GM12878 (cell line): ENCODE data around the gene VEPH1. TPM values are rescaled to one million over a fixed set of nuclear protein-coding genes. Genes with fewer than 3 reads are reported as not detected.

Experiments
- ATAC-seq: fragments of 200-7000 bp; cut with Tn5 transposase; 3 replicates; pipeline ENCODE4 v1.9.1; 2020; ENCODE audit warnings: mild to moderate bottlenecking, moderate library complexity
- BruUV-seq: library from RNA; stranded (reverse); fragments of 400-500 nt; replicated peaks from 2 replicates; lab custom pipeline; 2021; lab: Mats Ljungman, UMichigan
- CTCF ChIA-PET: fragments of 300-600 bp; sonication (Branson Sonifier 250); formaldehyde crosslinking; extraction: SDS; loops from one replicate; lab custom pipeline; 2021; ENCODE audit warnings: inconsistent platforms; lab: Yijun Ruan, JAX
- POLR2A ChIA-PET: fragments of 350-600 bp; formaldehyde crosslinking; extraction: SDS; loops from one replicate; lab custom pipeline; 2021; ENCODE audit warnings: inconsistent platforms; lab: Charles Lee
- RAD21 ChIA-PET: fragments of 300-600 bp; sonication (Branson Sonifier 250); formaldehyde crosslinking; loops from one replicate; lab custom pipeline; 2023; ENCODE audit warnings: antibody characterized with exemption; ENCODE audit not compliant: unreplicated experiment; lab: Charles Lee
- SMC1A ChIA-PET: fragments of 300-600 bp; sonication (Branson Sonifier 250); formaldehyde crosslinking; loops from one replicate; lab custom pipeline; 2023; ENCODE audit not compliant: unreplicated experiment, uncharacterized antibody; lab: Charles Lee
- DNase-seq: peaks from one replicate; pipeline ENCODE4 v3.0.0-alpha.2; 2011; ENCODE audit warnings: low read depth, low spot score
- FAIRE-seq: peaks from 3 replicates; lab custom pipeline; 2011; peaks lifted over from hg19 to GRCh38; lab: Jason Lieb, UNC
- H2AFZ ChIP-seq: 2 replicates; pipeline ENCODE4 v1.6.0; 2011; ENCODE audit warnings: low read depth, low read length, control low read depth; ENCODE audit not compliant: control insufficient read depth
- H3K27ac ChIP-seq: 2 replicates; pipeline ENCODE4 v1.5.1; 2011; ENCODE audit warnings: control low read depth; ENCODE audit not compliant: control insufficient read depth, insufficient read depth
- H3K27me3 ChIP-seq, 2 experiments: replicated peaks in 1 of 2; 2 replicates each; pipeline versions ENCODE4 v1.6.0 to v1.6.1; 2011; ENCODE audit warnings: low read length in 1 of 2; ENCODE audit not compliant: control insufficient read depth in 2 of 2, insufficient read depth in 2 of 2
- H3K36me3 ChIP-seq, 2 experiments: 2 replicates each; pipeline ENCODE4 v1.5.1; 2011; ENCODE audit warnings: low read length in 1 of 2; ENCODE audit not compliant: control insufficient read depth in 2 of 2, insufficient read depth in 2 of 2
- H3K4me1 ChIP-seq: 2 replicates; pipeline ENCODE4 v1.6.1; 2011; ENCODE audit warnings: mild to moderate bottlenecking, low read length, moderate library complexity, mixed read lengths; ENCODE audit not compliant: control insufficient read depth, insufficient read depth
- H3K4me2 ChIP-seq: 2 replicates; pipeline ENCODE4 v1.6.0; 2011; ENCODE audit warnings: control low read depth; ENCODE audit not compliant: control insufficient read depth, insufficient read depth
- H3K4me3 ChIP-seq: fragments of 200-600 bp; sonication (generic); 2 replicates; pipeline ENCODE4 v1.5.1; 2016
- H3K79me2 ChIP-seq: 2 replicates; pipeline ENCODE4 v1.6.0; 2011; ENCODE audit warnings: low read length; ENCODE audit not compliant: control insufficient read depth, insufficient read depth
- H3K9ac ChIP-seq: 2 replicates; pipeline ENCODE4 v1.8.0; 2011; ENCODE audit warnings: low read length, control low read depth, mixed read lengths; ENCODE audit not compliant: control insufficient read depth, insufficient read depth
- H3K9me3 ChIP-seq: replicated peaks from 3 replicates; pipeline ENCODE4 v1.5.1; 2011; ENCODE audit warnings: mild to moderate bottlenecking, low read length; ENCODE audit not compliant: control insufficient read depth, insufficient read depth
- H4K20me1 ChIP-seq: 2 replicates; pipeline ENCODE4 v1.6.0; 2011; ENCODE audit not compliant: control insufficient read depth, insufficient read depth
- CEBPB ChIP-seq, 2 experiments: fragments of 150-350 bp in 1 of 2; IDR thresholded peaks; 2 replicates each; pipeline ENCODE4 v1.6.1; 2012 to 2014; ENCODE audit warnings: low read depth in 2 of 2, low read length in 2 of 2, borderline replicate concordance in 1 of 2, inconsistent platforms in 1 of 2
- CTCF ChIP-seq, 3 experiments: IDR thresholded peaks in 2 of 3; conservative IDR thresholded peaks in 1 of 3; 2 replicates each; pipeline ENCODE4 v1.5.1; 2011; ENCODE audit warnings: low read depth in 3 of 3, low read length in 3 of 3, mild to moderate bottlenecking in 3 of 3, control low read depth in 2 of 3, moderate library complexity in 2 of 3, inconsistent platforms in 1 of 3, mixed read lengths in 1 of 3; ENCODE audit not compliant: control insufficient read depth in 2 of 3, insufficient read depth in 1 of 3; ENCODE audit errors: extremely low read depth in 1 of 3
- ETV6 ChIP-seq, 2 experiments: fragments of 450-650 bp in 1 of 2; IDR thresholded peaks in 1 of 2; conservative IDR thresholded peaks in 1 of 2; 2 replicates each; pipeline ENCODE4 v1.6.1; 2014; ENCODE audit warnings: antibody characterized with exemption in 1 of 2, borderline replicate concordance in 1 of 2, low read depth in 1 of 2, mild to moderate bottlenecking in 1 of 2, moderate library complexity in 1 of 2
- MYC ChIP-seq: IDR thresholded peaks from 2 replicates; pipeline ENCODE4 v1.6.1; 2011; ENCODE audit warnings: mild to moderate bottlenecking, low read length, moderate library complexity, inconsistent platforms; ENCODE audit not compliant: insufficient read depth, insufficient replicate concordance, insufficient read length, severe bottlenecking
- RAD21 ChIP-seq: IDR thresholded peaks from 2 replicates; pipeline ENCODE4 v1.6.1; 2011; ENCODE audit warnings: mild to moderate bottlenecking, low read depth, low read length, moderate library complexity; ENCODE audit not compliant: insufficient read depth
- RB1 ChIP-seq: fragments of 450-650 bp; formaldehyde crosslinking; IDR thresholded peaks from 2 replicates; pipeline ENCODE4 v1.6.1; 2017; ENCODE audit warnings: mild to moderate bottlenecking, borderline replicate concordance
- SPI1 ChIP-seq: IDR thresholded peaks from 2 replicates; pipeline ENCODE4 v1.6.1; 2011; ENCODE audit warnings: low read depth, mild to moderate bottlenecking, low read length, moderate library complexity, borderline replicate concordance; ENCODE audit not compliant: insufficient read depth
- WGBS: methylation state at CpG from one replicate; pipeline ENCODE4 v1.1.6; 2016; ENCODE audit warnings: low lambda C conversion rate; ENCODE audit not compliant: insufficient replicate concordance, insufficient coverage; ENCODE audit errors: missing lambda C conversion rate; 5-methylcytosine and 5-hydroxymethylcytosine counted together
- in situ Hi-C: fragments of 300-500 bp; cut with MboI; formaldehyde crosslinking; loops from 9 replicates; pipeline ENCODE4 v1.14.3; 2018; ENCODE audit warnings: mixed read lengths
- intact Hi-C: fragments of 100-400 bp; cut with micrococcal nuclease; formaldehyde crosslinking; loops from one replicate; pipeline ENCODE4 v1.14.2; 2022; ENCODE audit not compliant: unreplicated experiment
- polyA plus RNA-seq, 11 experiments: library from polyadenylated mRNA; depleted of rRNA in 4 of 11; unstranded in 6 of 11; stranded (reverse) in 5 of 11; fragments of >200 nt; fragmentation: Nextera tagmentation in 4 of 11; fragmentation: Illumina TruSeq in 1 of 11; extraction: Ambion mirVana in 4 of 11; extraction: Trizol in 1 of 11; gene quantifications; 1 replicate in 1 of 11; 2 replicates in 10 of 11; pipeline versions ENCODE4 v1.2.1 to v1.2.3, GENCODE V29; 2011 to 2016; ENCODE audit warnings: inconsistent platforms in 2 of 11, missing spikeins in 2 of 11, low read depth in 1 of 11
- total RNA-seq, 4 experiments: library from RNA; depleted of rRNA in 3 of 4; stranded (reverse); fragments of >200 nt in 3 of 4; fragmentation: Illumina TruSeq in 1 of 4; extraction: Trizol in 1 of 4; gene quantifications; 2 replicates each; pipeline versions ENCODE4 v1.2.1 to v1.2.3, GENCODE V29; 2013 to 2021

The VEPH1 gene
- total and polyA plus RNA-seq, 10 of the 15 experiments (the other 5 are each of a cell fraction or from before 2014, with no cell fraction given) = 0.04 to 0.26 (median 0.17) TPM; not detected in 7

- TF ChIP-seq RB1 (no peak), CEBPB (IDR thresholded peaks at IDR 0.05; ENCODE audit: borderline replicate concordance in 1 of 2, low read depth in 2 of 2, low read length in 2 of 2) (no peak), ETV6 (conservative IDR thresholded peaks at IDR 0.05 in 1 of 2, IDR thresholded peaks at IDR 0.05 in 1 of 2; ENCODE audit: borderline replicate concordance in 1 of 2, low read depth in 1 of 2) (no peak), SPI1 (peak; percentile 28; the same call in 1 of the 2 replicates)
Observed at GRCh38 chr3:157452097-157452496, 51.1 kb downstream of the VEPH1 start (continued).

GRCh38 chr3:157447026-157447694 is 56.1 kb downstream of the VEPH1 start:
- no peaks in the 10 kb centered on the region for H3K9me3 ChIP-seq
- RAD21 ChIA-PET = no interaction called here
- DNase-seq (no peak), FAIRE-seq (no peak), ATAC-seq (no peak)
- no peaks in the 10 kb centered on the region for H3K27me3 ChIP-seq
- no peaks in the 10 kb centered on the region for H4K20me1 ChIP-seq
- CTCF ChIA-PET = interaction anchor here (0.6 kb wide), 1 partner anchor 31 kb away, joined by 3 read pairs; no protein-coding TSS in a partner anchor
- no TSS peak for BruUV-seq
- no peaks in the 10 kb centered on the region for H3K79me2 ChIP-seq
- WGBS = 24% methylated on average over 2 of the region's 3 CpGs
- in situ Hi-C loops (no loop called here), intact Hi-C loops (no loop called here)
- SMC1A ChIA-PET = no interaction called here
- no peaks in the 10 kb centered on the region for H3K36me3 ChIP-seq
- no peak overlapping the region for H3K4me3 ChIP-seq
- H3K4me2 ChIP-seq = no peak overlapping the region
- POLR2A ChIA-PET = interaction anchor here (0.7 kb wide), 1 partner anchor 1396 kb away, joined by 3 read pairs; no protein-coding TSS in a partner anchor
- H2AFZ ChIP-seq = no peak overlapping the region
- H3K9ac ChIP-seq = no peak overlapping the region
- no peaks in the 10 kb centered on the region for H3K4me1 ChIP-seq
- no peak overlapping the region for H3K27ac ChIP-seq
- TF ChIP-seq RAD21 (0 out of 2 replicates have a peak, but pooled peaks have one; percentile 18), MYC (no peak), CTCF (IDR thresholded peaks at IDR 0.05 in 2 of 3, conservative IDR thresholded peaks at IDR 0.05 in 1 of 3; ENCODE audit: control insufficient read depth in 2 of 3, extremely low read depth in 1 of 3, insufficient read depth in 1 of 3, low read depth in 3 of 3, low read length in 3 of 3) (peak; percentile 20 to 35 (median 24); a peak in 3 of 6 replicates)
